Hepatocyte (in vitro differentiated cells): ENCODE data around the gene EXOC2. TPM values are rescaled to one million over a fixed set of nuclear protein-coding genes. Genes with fewer than 3 reads are reported as not detected.

Source experiments
- DNase-seq: peaks from one replicate; pipeline ENCODE4 v3.0.0-alpha.2; 2016; ENCODE audit warnings: low spot score
- H2AFZ ChIP-seq: fragments of 200-600 bp; sonication (generic); 2 replicates; pipeline ENCODE4 v1.6.0; 2016; ENCODE audit warnings: antibody characterized with exemption, mild to moderate bottlenecking
- H3K27ac ChIP-seq: fragments of 200-600 bp; sonication (generic); 2 replicates; pipeline ENCODE4 v1.5.1; 2016; ENCODE audit warnings: mild to moderate bottlenecking
- H3K27me3 ChIP-seq: fragments of 200-600 bp; sonication (generic); 2 replicates; pipeline ENCODE4 v1.6.1; 2016
- H3K36me3 ChIP-seq: fragments of 200-600 bp; sonication (generic); replicated peaks from 2 replicates; pipeline ENCODE4 v1.5.1; 2016; ENCODE audit warnings: low read depth; ENCODE audit not compliant: insufficient read depth
- H3K4me1 ChIP-seq: fragments of 200-600 bp; sonication (generic); 2 replicates; pipeline ENCODE4 v1.5.1; 2016; ENCODE audit warnings: mild to moderate bottlenecking, moderate library complexity; ENCODE audit not compliant: insufficient read depth
- H3K4me2 ChIP-seq: fragments of 200-600 bp; sonication (generic); 2 replicates; pipeline ENCODE4 v1.6.0; 2016
- H3K4me3 ChIP-seq: fragments of 200-600 bp; sonication (generic); 2 replicates; pipeline ENCODE4 v1.5.1; 2016; ENCODE audit warnings: mild to moderate bottlenecking
- H3K79me2 ChIP-seq: fragments of 200-600 bp; sonication (generic); 2 replicates; pipeline ENCODE4 v1.6.0; 2017; ENCODE audit warnings: mild to moderate bottlenecking
- H3K9me2 ChIP-seq: fragments of 200-600 bp; sonication (generic); replicated peaks from 2 replicates; pipeline ENCODE4 v1.6.0; 2017; ENCODE audit warnings: mild to moderate bottlenecking; ENCODE audit not compliant: insufficient read depth
- H3K9me3 ChIP-seq: fragments of 200-600 bp; sonication (generic); 2 replicates; pipeline ENCODE4 v1.5.1; 2016; ENCODE audit warnings: low read depth, mild to moderate bottlenecking
- H4K20me1 ChIP-seq: fragments of 200-600 bp; sonication (generic); 2 replicates; pipeline ENCODE4 v1.6.0; 2016; ENCODE audit warnings: mild to moderate bottlenecking; ENCODE audit not compliant: insufficient read depth, poor library complexity, severe bottlenecking
- EZH2 ChIP-seq: fragments of 200-600 bp; sonication (generic); IDR thresholded peaks from 2 replicates; pipeline ENCODE4 v1.6.1; 2016; ENCODE audit warnings: antibody characterized with exemption, mild to moderate bottlenecking, borderline replicate concordance
- EZH2phosphoT487 ChIP-seq: fragments of 200-600 bp; sonication (generic); IDR thresholded peaks from one replicate; pipeline ENCODE4 v1.6.1; 2018; ENCODE audit warnings: antibody characterized with exemption, mild to moderate bottlenecking, low read depth, moderate library complexity; ENCODE audit not compliant: unreplicated experiment, severe bottlenecking
- WGBS: methylation state at CpG from one replicate; pipeline ENCODE4 v1.1.6; 2016; ENCODE audit warnings: low lambda C conversion rate; ENCODE audit errors: missing lambda C conversion rate; 5-methylcytosine and 5-hydroxymethylcytosine counted together
- polyA plus RNA-seq: library from polyadenylated mRNA; unstranded; fragments of >200 nt; fragmentation: Nextera tagmentation; extraction: Ambion mirVana; gene quantifications from 2 replicates; pipeline ENCODE4 v1.2.1, GENCODE V29; 2016
- total RNA-seq: library from RNA; depleted of rRNA; stranded (reverse); fragments of >200 nt; gene quantifications from 2 replicates; pipeline ENCODE4 v1.2.3, GENCODE V29; 2014
- TF ChIP-seq, protein P1 (sequence below): fragments of 200-600 bp; sonication (generic); IDR thresholded peaks from 2 replicates; pipeline ENCODE4 v1.5.1; 2016; ENCODE audit warnings: antibody characterized with exemption, mild to moderate bottlenecking; ENCODE audit not compliant: poor library complexity

The EXOC2 gene
- total and polyA plus RNA-seq, 2 experiments from 2014 or later: 15.4 to 27.0 TPM

DNA sequence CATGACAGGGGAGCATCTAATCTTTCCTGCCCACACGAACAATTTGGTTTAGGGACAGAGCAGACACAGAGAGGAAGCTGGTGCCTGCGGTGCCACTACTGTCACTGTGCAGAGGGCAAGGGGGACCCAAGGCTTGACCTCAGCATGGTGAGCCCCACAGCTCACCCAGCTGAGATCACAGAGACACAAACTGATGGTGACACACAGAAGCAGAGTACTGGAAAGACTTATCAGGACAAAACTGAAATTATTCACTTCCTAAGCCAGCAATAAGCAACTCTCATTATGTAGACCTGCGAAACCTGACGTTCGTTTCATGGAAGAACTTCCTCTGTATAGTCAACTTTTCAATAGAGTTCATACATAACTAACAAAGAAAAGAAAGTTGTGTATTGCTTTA is 122.1 kb downstream of the EXOC2 start:
- DNase-seq: no peak
- H3K36me3 ChIP-seq: no peaks in the 10 kb centered on the region

DNA sequence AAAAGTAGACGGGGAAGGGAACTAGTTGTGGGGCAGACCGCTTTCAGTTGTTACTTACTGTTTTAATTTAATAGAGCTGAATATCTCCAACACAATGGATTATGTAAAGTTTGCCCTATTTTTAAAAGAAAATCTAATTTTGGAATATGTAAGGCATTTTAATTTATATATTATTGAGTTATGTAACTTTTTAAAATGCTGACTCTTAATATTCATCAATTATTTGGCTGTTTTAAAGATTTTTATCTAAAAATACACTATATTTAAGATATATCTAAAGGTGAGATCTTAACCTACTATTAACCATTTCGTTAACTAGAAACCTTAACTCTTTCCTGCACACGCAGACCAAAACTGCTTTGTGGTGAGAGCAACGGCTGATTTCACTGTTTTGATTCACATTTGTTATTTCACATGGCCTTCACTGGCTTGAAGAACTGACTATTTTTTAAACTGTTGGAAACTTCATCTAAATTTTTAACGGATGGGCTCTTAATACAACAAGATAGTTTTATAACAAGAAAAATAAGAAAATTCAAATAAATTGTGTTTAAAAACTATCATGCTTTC is 123.9 kb downstream of the EXOC2 start:
- no peaks in the 10 kb centered on the region for H3K36me3 ChIP-seq
- H3K27me3 ChIP-seq: no peaks in the 10 kb centered on the region
- H2AFZ ChIP-seq: no peak overlapping the region
- no peaks in the 10 kb centered on the region for H4K20me1 ChIP-seq
- H3K27ac ChIP-seq: no peak overlapping the region
- no peaks in the 10 kb centered on the region for H3K79me2 ChIP-seq
- no peaks in the 10 kb centered on the region for H3K4me1 ChIP-seq
- DNase-seq: no peak
- H3K9me3 ChIP-seq: no peaks in the 10 kb centered on the region
- TF ChIP-seq, protein P1, sequence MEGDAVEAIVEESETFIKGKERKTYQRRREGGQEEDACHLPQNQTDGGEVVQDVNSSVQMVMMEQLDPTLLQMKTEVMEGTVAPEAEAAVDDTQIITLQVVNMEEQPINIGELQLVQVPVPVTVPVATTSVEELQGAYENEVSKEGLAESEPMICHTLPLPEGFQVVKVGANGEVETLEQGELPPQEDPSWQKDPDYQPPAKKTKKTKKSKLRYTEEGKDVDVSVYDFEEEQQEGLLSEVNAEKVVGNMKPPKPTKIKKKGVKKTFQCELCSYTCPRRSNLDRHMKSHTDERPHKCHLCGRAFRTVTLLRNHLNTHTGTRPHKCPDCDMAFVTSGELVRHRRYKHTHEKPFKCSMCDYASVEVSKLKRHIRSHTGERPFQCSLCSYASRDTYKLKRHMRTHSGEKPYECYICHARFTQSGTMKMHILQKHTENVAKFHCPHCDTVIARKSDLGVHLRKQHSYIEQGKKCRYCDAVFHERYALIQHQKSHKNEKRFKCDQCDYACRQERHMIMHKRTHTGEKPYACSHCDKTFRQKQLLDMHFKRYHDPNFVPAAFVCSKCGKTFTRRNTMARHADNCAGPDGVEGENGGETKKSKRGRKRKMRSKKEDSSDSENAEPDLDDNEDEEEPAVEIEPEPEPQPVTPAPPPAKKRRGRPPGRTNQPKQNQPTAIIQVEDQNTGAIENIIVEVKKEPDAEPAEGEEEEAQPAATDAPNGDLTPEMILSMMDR: no peak
- TF ChIP-seq EZH2 (no peak), EZH2phosphoT487 (no peak)
- WGBS: 97% methylated on average over 6 of the region's 6 CpGs
- H3K4me3 ChIP-seq: no peak overlapping the region
- H3K9me2 ChIP-seq: no peaks in the 10 kb centered on the region
- H3K4me2 ChIP-seq: no peak overlapping the region

More for the DNA sequence above, 122.1 kb downstream of the EXOC2 start:
- no peaks in the 10 kb centered on the region for H3K4me1 ChIP-seq
- no peaks in the 10 kb centered on the region for H3K79me2 ChIP-seq
- no peak overlapping the region for H3K4me2 ChIP-seq
- no peak overlapping the region for H2AFZ ChIP-seq
- no peaks in the 10 kb centered on the region for H4K20me1 ChIP-seq
- no peak overlapping the region for H3K4me3 ChIP-seq
- TF ChIP-seq, protein P1: no peak
- TF ChIP-seq EZH2: no peak
- TF ChIP-seq EZH2phosphoT487: no peak
- H3K9me3 ChIP-seq: no peaks in the 10 kb centered on the region
- no peak overlapping the region for H3K27ac ChIP-seq
- no peaks in the 10 kb centered on the region for H3K27me3 ChIP-seq
- WGBS: 89% methylated on average over 5 of the region's 5 CpGs
- no peaks in the 10 kb centered on the region for H3K9me2 ChIP-seq

DNA sequence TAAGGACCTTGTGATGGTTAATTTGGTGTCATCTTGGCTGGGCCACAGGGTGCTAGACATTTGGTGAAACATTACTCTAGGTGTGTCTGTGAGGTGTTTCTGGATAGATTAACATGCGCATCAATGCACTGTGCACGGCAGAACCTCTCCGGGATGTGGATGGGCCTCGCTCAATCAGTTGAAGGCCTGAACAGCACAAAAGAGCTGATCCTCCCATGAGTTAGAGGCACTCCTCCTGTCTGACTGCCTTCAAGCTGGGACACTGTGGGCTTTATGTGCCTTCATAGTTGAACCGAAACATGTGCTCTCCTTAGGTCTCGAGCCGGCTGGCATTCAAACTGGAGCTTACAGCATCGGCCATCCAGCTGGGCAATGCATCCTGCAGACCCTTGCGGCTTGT is 124.9 kb downstream of the EXOC2 start:
- DNase-seq: no peak
- TF ChIP-seq EZH2: no peak
- TF ChIP-seq, protein P1: no peak
- TF ChIP-seq EZH2phosphoT487: no peak
- WGBS: 92% methylated on average over 9 of the region's 9 CpGs
- Histone ChIP-seq H3K9me3 (no peaks in the 10 kb centered on the region), H3K27me3 (no peaks in the 10 kb centered on the region), H3K9me2 (no peaks in the 10 kb centered on the region), H3K4me2 (no peak overlapping the region), H3K36me3 (no peaks in the 10 kb centered on the region), H2AFZ (no peak overlapping the region), H4K20me1 (no peaks in the 10 kb centered on the region), H3K4me1 (no peaks in the 10 kb centered on the region), H3K27ac (no peak overlapping the region), H3K79me2 (no peaks in the 10 kb centered on the region), H3K4me3 (no peak overlapping the region)
